ENCODE measurements around the gene STK25. TPM values are rescaled to one million over a fixed set of nuclear protein-coding genes. Genes with fewer than 3 reads are reported as not detected.

Gene STK25
- total and polyA plus RNA-seq, 10 of the 15 experiments (the other 5 are each of a cell fraction or from before 2014, with no cell fraction given) = 6.0 to 154 (median 89.3) TPM

DNA sequence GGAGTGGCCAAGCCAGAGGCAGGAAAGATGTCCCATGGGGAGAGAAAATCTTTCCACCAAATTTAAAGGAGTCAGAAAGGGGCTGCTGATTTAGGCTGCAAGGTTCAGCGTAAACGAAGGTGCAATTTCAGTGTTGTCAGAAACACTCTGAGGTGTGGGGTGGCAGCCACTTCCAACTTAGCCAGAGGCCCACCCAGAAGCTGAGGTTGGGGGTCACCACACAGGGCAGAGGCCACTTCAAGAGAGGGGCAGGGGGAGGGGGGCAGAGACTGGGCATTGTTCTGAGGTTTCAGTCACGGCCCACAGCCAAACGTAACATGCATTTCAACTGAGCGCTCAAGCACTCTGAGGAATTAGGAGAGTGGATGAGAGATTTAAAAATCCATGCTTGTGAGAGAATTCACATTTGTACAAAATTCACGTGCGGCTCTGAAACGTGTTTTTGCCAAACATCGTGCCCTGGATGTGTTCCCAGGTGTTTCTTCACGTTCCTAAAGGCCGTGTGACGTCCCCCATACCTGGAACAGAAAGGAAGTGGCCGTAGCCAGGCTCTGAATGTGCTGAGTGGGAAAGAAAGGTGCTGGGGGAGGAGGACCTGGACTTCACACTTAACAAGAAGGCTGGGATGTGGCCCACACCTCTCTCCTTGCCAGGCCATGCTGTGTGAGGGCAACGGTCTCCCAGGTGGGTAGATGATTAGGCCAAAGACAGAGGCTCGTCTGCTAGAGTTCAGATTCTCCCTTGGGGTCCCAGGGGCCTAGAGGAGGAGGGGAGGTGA lies 30.6 kb upstream of the STK25 start (continued):
- TF ChIP-seq NFIC (IDR thresholded peaks at IDR 0.05; ENCODE audit: low read depth, low read length) = no peak

DNA sequence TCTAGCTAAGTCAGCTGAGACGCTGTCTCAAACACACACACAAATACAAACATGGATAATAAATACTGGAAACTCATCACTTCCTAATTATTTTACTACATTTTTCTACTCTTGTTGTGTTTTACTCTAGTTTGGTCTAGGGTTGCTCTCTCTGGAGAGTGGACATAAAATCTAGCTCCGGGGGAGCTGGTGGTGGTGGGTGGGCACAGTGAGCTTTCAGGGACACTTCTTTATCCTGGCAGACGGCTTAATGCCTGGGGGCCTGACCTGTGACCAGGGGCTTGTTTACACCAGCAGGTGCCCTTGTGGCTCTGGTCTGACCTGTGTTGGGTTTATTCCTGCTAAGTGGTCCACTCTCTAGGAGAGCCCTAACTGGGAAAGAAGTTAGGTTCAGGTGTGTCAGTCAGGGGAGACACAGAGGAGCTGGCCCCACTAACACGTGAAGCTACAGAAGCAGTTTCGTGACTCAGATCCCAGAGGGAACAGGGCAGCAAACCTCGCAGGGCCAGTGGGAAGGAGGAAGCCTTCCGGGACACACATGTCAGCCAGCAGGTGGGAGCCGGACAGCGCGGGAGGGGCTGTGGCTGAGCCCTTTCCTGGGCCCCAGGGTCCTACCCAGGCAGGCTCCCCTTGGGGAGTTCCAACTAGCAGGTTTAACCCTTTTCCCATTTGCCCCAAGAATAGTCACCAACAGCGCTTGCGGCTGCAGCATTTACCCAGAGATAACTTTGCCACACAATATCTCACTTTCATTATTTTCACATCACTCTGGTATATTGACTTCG lies 27.7 kb upstream of the STK25 start:
- H3K4me1 ChIP-seq (ENCODE audit: control insufficient read depth, insufficient read depth, low read length) = no peaks in the 10 kb centered on the region; the same call in 1 of the 2 replicates
- BruUV-seq (replicated peaks) = no TSS peak
- no peak overlapping the region for H3K4me3 ChIP-seq
- in situ Hi-C loops (cut with MboI) (no loop called here), intact Hi-C loops (cut with micrococcal nuclease; ENCODE audit: unreplicated experiment) (no loop called here)
- no peaks in the 10 kb centered on the region for H3K9me3 ChIP-seq (replicated peaks; ENCODE audit: control insufficient read depth, insufficient read depth, low read length)
- TF ChIP-seq TCF12 (IDR thresholded peaks at IDR 0.05; ENCODE audit: low read depth, low read length) (no peak), STAT1 (conservative IDR thresholded peaks at IDR 0.05) (no peak), YBX1 (IDR thresholded peaks at IDR 0.05) (no peak), ZSCAN29 (IDR thresholded peaks at IDR 0.05) (no peak), FOXM1 (IDR thresholded peaks at IDR 0.05; ENCODE audit: low read depth, low read length) (no peak), RBBP5 (conservative IDR thresholded peaks at IDR 0.05) (no peak), TCF3 (IDR thresholded peaks at IDR 0.05; ENCODE audit: borderline replicate concordance, insufficient read depth, low read depth, low read length) (no peak), HDAC2 (IDR thresholded peaks at IDR 0.05) (no peak), CHD2 (IDR thresholded peaks at IDR 0.05; ENCODE audit: borderline replicate concordance, low read depth, low read length) (no peak)
- TF ChIP-seq, protein P1, sequence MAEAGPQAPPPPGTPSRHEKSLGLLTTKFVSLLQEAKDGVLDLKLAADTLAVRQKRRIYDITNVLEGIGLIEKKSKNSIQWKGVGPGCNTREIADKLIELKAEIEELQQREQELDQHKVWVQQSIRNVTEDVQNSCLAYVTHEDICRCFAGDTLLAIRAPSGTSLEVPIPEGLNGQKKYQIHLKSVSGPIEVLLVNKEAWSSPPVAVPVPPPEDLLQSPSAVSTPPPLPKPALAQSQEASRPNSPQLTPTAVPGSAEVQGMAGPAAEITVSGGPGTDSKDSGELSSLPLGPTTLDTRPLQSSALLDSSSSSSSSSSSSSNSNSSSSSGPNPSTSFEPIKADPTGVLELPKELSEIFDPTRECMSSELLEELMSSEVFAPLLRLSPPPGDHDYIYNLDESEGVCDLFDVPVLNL (IDR thresholded peaks at IDR 0.05; ENCODE audit: low read depth, low read length) = no peak
- RAD21 ChIA-PET (ENCODE audit: unreplicated experiment) = no interaction called here
- H3K27ac ChIP-seq (ENCODE audit: control insufficient read depth, insufficient read depth) = no peak overlapping the region
- no peak overlapping the region for H3K9ac ChIP-seq (ENCODE audit: control insufficient read depth, insufficient read depth, low read length)
- POLR2A ChIA-PET = no interaction called here
- H3K79me2 ChIP-seq (ENCODE audit: control insufficient read depth, insufficient read depth, low read length) = no peaks in the 10 kb centered on the region
- FAIRE-seq = no peak
- H3K36me3 ChIP-seq (ENCODE audit: control insufficient read depth in 2 of 2, insufficient read depth in 2 of 2, low read length in 1 of 2) = no peaks in the 10 kb centered on the region
- ATAC-seq = no peak
- H3K4me2 ChIP-seq (ENCODE audit: control insufficient read depth, insufficient read depth) = no peak overlapping the region
- no peak overlapping the region for H2AFZ ChIP-seq (ENCODE audit: control insufficient read depth, low read depth, low read length)
- CTCF ChIA-PET = interaction anchor here (1.2 kb wide), 1 partner anchor 77 kb away, joined by 4 read pairs; no protein-coding TSS in a partner anchor
- no peak for DNase-seq (ENCODE audit: low read depth, low spot score)
- WGBS (ENCODE audit: insufficient coverage, insufficient replicate concordance, low lambda C conversion rate, missing lambda C conversion rate) = 46% methylated on average over 13 of the region's 13 CpGs
- H3K27me3 ChIP-seq (replicated peaks in 1 of 2; ENCODE audit: control insufficient read depth in 2 of 2, insufficient read depth in 2 of 2, low read length in 1 of 2) = peaks cover 0 to 1% of the 10 kb centered on the region in 2 experiments; a peak in 1 of 4 replicates
- SMC1A ChIA-PET (ENCODE audit: uncharacterized antibody, unreplicated experiment) = no interaction called here
- no peaks in the 10 kb centered on the region for H4K20me1 ChIP-seq (ENCODE audit: control insufficient read depth, insufficient read depth)
